MCF 10A (cell line): ENCODE measurements around the gene DAPK2. TPM values are rescaled to one million over a fixed set of nuclear protein-coding genes. Genes with fewer than 3 reads are reported as not detected.

Source experiments
- BruUV-seq: library from RNA; stranded (reverse); fragments of 400-500 nt; replicated peaks from 2 replicates; lab custom pipeline; 2021; lab: Mats Ljungman, UMichigan
- CTCF ChIA-PET: fragments of 300-600 bp; sonication (Branson Sonifier 250); formaldehyde crosslinking; extraction: SDS; loops from one replicate; lab custom pipeline; 2021; ENCODE audit warnings: antibody characterized with exemption, inconsistent platforms; lab: Yijun Ruan, JAX
- POLR2A ChIA-PET: fragments of 300-600, 350-650 bp; sonication (Branson Sonifier 250); formaldehyde crosslinking; extraction: SDS; loops from one replicate; lab custom pipeline; 2020; ENCODE audit warnings: antibody characterized with exemption, inconsistent platforms; lab: Yijun Ruan, JAX
- DNase-seq: peaks from one replicate; pipeline ENCODE4 v3.0.0-alpha.2; 2018; ENCODE audit not compliant: unreplicated experiment
- H3K27ac Mint-ChIP-seq: one replicate; pipeline ENCODE4 v1.8.0; 2022; ENCODE audit warnings: mild to moderate bottlenecking, low read depth, mixed read lengths; ENCODE audit not compliant: unreplicated experiment
- H3K27me3 Mint-ChIP-seq: one replicate; pipeline ENCODE4 v1.8.0; 2022; ENCODE audit warnings: mixed read lengths; ENCODE audit not compliant: insufficient read depth, unreplicated experiment
- H3K36me3 Mint-ChIP-seq: one replicate; pipeline ENCODE4 v1.8.0; 2022; ENCODE audit warnings: mild to moderate bottlenecking, moderate library complexity, mixed read lengths; ENCODE audit not compliant: insufficient read depth, unreplicated experiment
- H3K4me1 Mint-ChIP-seq: one replicate; pipeline ENCODE4 v1.8.0; 2022; ENCODE audit warnings: mixed read lengths; ENCODE audit not compliant: insufficient read depth, unreplicated experiment
- H3K4me3 Mint-ChIP-seq: one replicate; pipeline ENCODE4 v1.8.0; 2022; ENCODE audit warnings: mild to moderate bottlenecking, moderate library complexity, mixed read lengths; ENCODE audit not compliant: unreplicated experiment
- H3K9me3 Mint-ChIP-seq: one replicate; pipeline ENCODE4 v1.8.0; 2022; ENCODE audit warnings: mixed read lengths; ENCODE audit not compliant: unreplicated experiment
- CTCF ChIP-seq: fragments of 200-600 bp; IDR thresholded peaks from one replicate; pipeline ENCODE4 v1.8.0; 2022; ENCODE audit warnings: antibody characterized with exemption, mild to moderate bottlenecking; ENCODE audit not compliant: unreplicated experiment
- intact Hi-C: fragments of 100-400 bp; cut with micrococcal nuclease; formaldehyde crosslinking; loops from 2 replicates; pipeline ENCODE4 v1.14.1; 2022
- total RNA-seq: library from RNA; stranded (reverse); gene quantifications from 2 replicates; pipeline ENCODE4 v1.2.3, GENCODE V29; 2022

Gene DAPK2
- total RNA-seq, 1 experiment from 2014 or later = 4.6 TPM

GRCh38 chr15:63973212-63974009 lies 72.9 kb downstream of the DAPK2 start:
- BruUV-seq = no TSS peak
- no peak for TF ChIP-seq CTCF
- no peaks in the 10 kb centered on the region for H3K36me3 Mint-ChIP-seq
- intact Hi-C loops = no loop called here
- CTCF ChIA-PET = interaction anchor here (1.0 to 1.2 kb wide), 3 partner anchors 28 to 164 kb away, joined by 3 to 5 read pairs (median 3); no protein-coding TSS in a partner anchor
- H3K4me3 Mint-ChIP-seq = no peak overlapping the region
- peak overlapping the region; percentile 49 for H3K27ac Mint-ChIP-seq
- POLR2A ChIA-PET = interaction anchor here (0.6 to 0.7 kb wide), 3 partner anchors 28 to 255 kb away, joined by 3 to 5 read pairs (median 3); no protein-coding TSS in a partner anchor
- peaks cover 12% of the 10 kb centered on the region for H3K4me1 Mint-ChIP-seq
- no peaks in the 10 kb centered on the region for H3K27me3 Mint-ChIP-seq
- no peaks in the 10 kb centered on the region for H3K9me3 Mint-ChIP-seq
- peak; percentile 50 for DNase-seq

GRCh38 chr15:63972801-63973200 lies 73.5 kb downstream of the DAPK2 start:
- Mint-ChIP-seq H3K27ac (no peak overlapping the region), H3K9me3 (no peaks in the 10 kb centered on the region), H3K4me3 (no peak overlapping the region), H3K36me3 (no peaks in the 10 kb centered on the region), H3K27me3 (no peaks in the 10 kb centered on the region), H3K4me1 (peaks cover 15% of the 10 kb centered on the region)
- ChIA-PET POLR2A (interaction anchor here (0.6 to 0.7 kb wide), 2 partner anchors 72 to 254 kb away, joined by 3 to 5 read pairs; no protein-coding TSS in a partner anchor), CTCF (interaction anchor here (1.0 to 1.2 kb wide), 3 partner anchors 27 to 164 kb away, joined by 3 to 5 read pairs (median 3); no protein-coding TSS in a partner anchor)
- no peak for TF ChIP-seq CTCF
- no TSS peak for BruUV-seq
- intact Hi-C loops = no loop called here
- no peak for DNase-seq

- H3K36me3 Mint-ChIP-seq = no peaks in the 10 kb centered on the region
- no peak for DNase-seq
- H3K27me3 Mint-ChIP-seq = no peaks in the 10 kb centered on the region
- no peak overlapping the region for H3K4me3 Mint-ChIP-seq
- intact Hi-C loops = no loop called here
- ChIA-PET POLR2A (no interaction called here), CTCF (interaction anchor here (0.6 kb wide), 1 partner anchor 71 kb away, joined by 4 read pairs; no protein-coding TSS in a partner anchor)
- no TSS peak for BruUV-seq
- H3K27ac Mint-ChIP-seq = no peak overlapping the region
- H3K4me1 Mint-ChIP-seq = peaks cover 18% of the 10 kb centered on the region
- no peaks in the 10 kb centered on the region for H3K9me3 Mint-ChIP-seq
- TF ChIP-seq CTCF = no peak
Observed at GRCh38 chr15:63971904-63972303, 74.4 kb downstream of the DAPK2 start.

- intact Hi-C loops = no loop called here
- no TSS peak for BruUV-seq
- CTCF ChIA-PET = interaction anchor here (4.5 kb wide), 1 partner anchor 25 kb away, joined by 23 read pairs; no protein-coding TSS in a partner anchor
Observed at GRCh38 chr15:63971427-63971805, 74.9 kb downstream of the DAPK2 start.

More at GRCh38 chr15:63971427-63971805, 74.9 kb downstream of the DAPK2 start:
- Mint-ChIP-seq H3K9me3 (no peaks in the 10 kb centered on the region), H3K27ac (no peak overlapping the region), H3K4me3 (no peak overlapping the region), H3K36me3 (peaks cover under 1% of the 10 kb centered on the region), H3K27me3 (no peaks in the 10 kb centered on the region), H3K4me1 (peaks cover 18% of the 10 kb centered on the region)
- no peak for TF ChIP-seq CTCF
- no peak for DNase-seq
- POLR2A ChIA-PET = interaction anchor here (0.9 to 1.3 kb wide), 2 partner anchors 25 to 33 kb away, joined by 3 read pairs; no protein-coding TSS in a partner anchor
